K562 (cell line): ENCODE measurements around the gene ALG1. TPM values are rescaled to one million over a fixed set of nuclear protein-coding genes. Genes with fewer than 3 reads are reported as not detected.

Source experiments
- ARHGAP35 ChIP-seq: fragments of 450-650 bp; IDR thresholded peaks from 2 replicates; pipeline ENCODE4 v1.6.1; 2018; ENCODE audit not compliant: partially characterized antibody
- ASH1L ChIP-seq: fragments of 450-650 bp; IDR thresholded peaks from 2 replicates; pipeline ENCODE4 v1.6.1; 2018; ENCODE audit warnings: borderline replicate concordance, mild to moderate bottlenecking, low read depth; ENCODE audit not compliant: partially characterized antibody
- BDP1 ChIP-seq: IDR thresholded peaks from 3 replicates; pipeline ENCODE4 v1.6.1; 2011; ENCODE audit not compliant: insufficient read length, insufficient read depth
- CSDE1 ChIP-seq, 2 experiments: fragments of 450-650 bp; IDR thresholded peaks; 2 replicates each; pipeline ENCODE4 v1.6.1; 2016; ENCODE audit warnings: mild to moderate bottlenecking in 1 of 2
- CUX1 ChIP-seq: fragments of 200-800 bp; sonication (Bioruptor generic); IDR thresholded peaks from 2 replicates; pipeline ENCODE4 v1.6.1; 2016; ENCODE audit warnings: missing genetic modification characterization, missing compliant biosample characterization
- ETS1 ChIP-seq: conservative IDR thresholded peaks from 2 replicates; pipeline ENCODE4 v1.6.1; 2011; ENCODE audit warnings: low read depth, mild to moderate bottlenecking, low read length; ENCODE audit not compliant: control insufficient read depth
- FOXK1 ChIP-seq: sonication (generic); formaldehyde crosslinking; IDR thresholded peaks from 2 replicates; pipeline ENCODE4 v1.8.0; 2022; ENCODE audit warnings: missing genetic modification reagents, mild to moderate bottlenecking, borderline replicate concordance
- HNRNPLL ChIP-seq: fragments of 200-400 bp; formaldehyde crosslinking; IDR thresholded peaks from 2 replicates; pipeline ENCODE4 v1.6.1; 2017; ENCODE audit warnings: low read length, low read depth, mild to moderate bottlenecking; ENCODE audit not compliant: poor library complexity, severe bottlenecking
- MIER1 ChIP-seq: fragments of 450-650 bp; IDR thresholded peaks from 2 replicates; pipeline ENCODE4 v1.6.1; 2016; ENCODE audit warnings: antibody characterized with exemption, mild to moderate bottlenecking, low read depth
- NR0B1 ChIP-seq: fragments of 450-650 bp; IDR thresholded peaks from one replicate; pipeline ENCODE4 v1.6.1; 2018; ENCODE audit warnings: mild to moderate bottlenecking, moderate library complexity; ENCODE audit not compliant: partially characterized antibody
- PKNOX1 ChIP-seq: fragments of 450-650 bp; IDR thresholded peaks from 2 replicates; pipeline ENCODE4 v1.6.1; 2016
- USF2 ChIP-seq: sonication (generic); formaldehyde crosslinking; IDR thresholded peaks from 2 replicates; pipeline ENCODE4 v1.5.0; 2020; ENCODE audit warnings: missing genetic modification reagents
- ZKSCAN1 ChIP-seq: fragments of 150-350 bp; IDR thresholded peaks from 2 replicates; pipeline ENCODE4 v1.6.1; 2016; ENCODE audit warnings: low read depth, low read length
- ZNF3 ChIP-seq: fragments of 250-450 bp; sonication (Bioruptor Pico); IDR thresholded peaks from 2 replicates; pipeline ENCODE4 v1.5.0; 2021; ENCODE audit warnings: mild to moderate bottlenecking, moderate library complexity
- ZNF668 ChIP-seq: fragments of 250-450 bp; sonication (Bioruptor Pico); IDR thresholded peaks from 2 replicates; pipeline ENCODE4 v1.8.0; 2022; ENCODE audit warnings: mild to moderate bottlenecking, inconsistent platforms
- polyA plus RNA-seq, 8 experiments: library from polyadenylated mRNA; depleted of rRNA in 4 of 8; stranded (reverse) in 5 of 8; unstranded in 3 of 8; fragments of >200 nt; fragmentation: Nextera tagmentation in 2 of 8; fragmentation: Illumina TruSeq in 1 of 8; extraction: Ambion mirVana in 2 of 8; extraction: Trizol in 1 of 8; gene quantifications; 2 replicates each; pipeline versions ENCODE4 v1.2.1 to v1.2.3, GENCODE V29; 2011 to 2014; ENCODE audit warnings: inconsistent platforms in 1 of 8, missing spikeins in 1 of 8
- total RNA-seq, 7 experiments: library from RNA; depleted of rRNA in 6 of 7; stranded (reverse); fragments of >200 nt in 6 of 7; fragmentation: Illumina TruSeq in 2 of 7; extraction: Trizol in 2 of 7; gene quantifications; 2 replicates each; pipeline versions ENCODE4 v1.2.1 to v1.2.3, GENCODE V29; 2011 to 2021; ENCODE audit warnings: low replicate concordance in 1 of 7

Gene ALG1
- total and polyA plus RNA-seq, 9 of the 15 experiments (the other 6 are each of a cell fraction or from before 2014, with no cell fraction given), result 1.1 to 26.4 (median 18.3) TPM

GRCh38 chr16:5071681-5072333, at the start of gene ALG1 (continued):
- TF ChIP-seq ETS1 (peak; percentile 83), USF2 (CRISPR knock-in tag) (peak; percentile 98), FOXK1 (CRISPR knock-in tag) (no peak; the same call in 1 of the 2 replicates), PKNOX1 (no peak), ASH1L (no peak), ZKSCAN1 (no peak), ZNF668 (CRISPR knock-in tag) (no peak), CUX1 (CRISPR knock-in tag) (no peak), ARHGAP35 (no peak), MIER1 (no peak), CSDE1 (IDR thresholded peaks at IDR 0.05) (no peak), ZNF3 (CRISPR knock-in tag) (no peak), HNRNPLL (no peak), NR0B1 (no peak), BDP1 (no peak)
